ENCODE data around the gene DHX35.
A peak's percentile ranks its signal among the peaks of the same experiment; 100 is the strongest.

The DHX35 gene

GRCh38 chr20:39032997-39033396 is 70.9 kb downstream of the DHX35 start:
- no peak for DNase-seq

GRCh38 chr20:39036011-39036410 is 73.9 kb downstream of the DHX35 start:
- no peak for DNase-seq

- DNase-seq = no peak
These were observed 74.7 kb downstream of the DHX35 start for GRCh38 chr20:39036851-39037250.

DNA sequence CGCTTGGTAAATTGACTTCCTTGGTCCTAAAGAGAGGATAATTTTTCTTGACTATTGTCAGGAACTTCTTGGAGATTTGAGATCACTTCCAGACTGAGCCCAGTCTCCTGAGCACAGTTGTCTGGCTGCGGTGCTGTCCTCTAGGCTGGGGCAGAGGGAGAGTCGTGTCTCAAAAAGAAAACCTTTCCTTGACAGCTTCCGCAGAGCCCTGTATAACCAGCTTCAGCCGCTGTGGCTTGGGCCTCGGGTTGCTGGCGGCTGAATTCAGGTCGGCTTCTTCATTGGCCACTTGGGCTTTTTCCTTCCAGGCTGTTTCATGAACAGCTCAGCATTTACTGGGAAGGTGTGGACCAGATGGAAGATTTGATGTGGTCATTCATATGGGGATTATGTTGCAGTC is 75.9 kb downstream of the DHX35 start:
- no peak for DNase-seq

DNA sequence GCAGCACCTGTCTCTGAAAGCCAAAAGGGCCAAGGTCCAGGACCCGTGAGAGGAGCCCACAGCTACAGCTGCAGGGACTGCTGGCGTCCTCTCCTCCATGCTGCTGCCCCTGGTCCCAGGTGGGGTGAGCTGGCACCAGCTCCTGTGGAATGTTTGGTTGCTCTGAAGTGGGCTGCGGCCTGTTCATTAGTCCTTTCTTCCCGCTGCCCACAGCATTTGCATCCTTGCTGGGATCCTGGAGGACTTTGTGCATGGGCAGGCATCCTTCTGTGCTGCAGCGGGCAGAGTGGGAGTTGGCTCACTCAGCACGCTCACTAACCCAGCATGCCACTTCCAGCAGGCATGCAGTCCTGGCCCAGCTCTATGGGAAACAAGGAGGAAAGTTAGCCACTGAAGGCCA is 76.4 kb downstream of the DHX35 start:
- DNase-seq = no peak

- no peak for DNase-seq
These were observed 77.1 kb downstream of the DHX35 start for GRCh38 chr20:39039261-39039660.

GRCh38 chr20:39040116-39040515 is 78.0 kb downstream of the DHX35 start:
- no peak for DNase-seq

GRCh38 chr20:39041067-39041466 is 78.9 kb downstream of the DHX35 start:
- no peak for DNase-seq

- DNase-seq = no peak
These were observed 80.4 kb downstream of the DHX35 start for GRCh38 chr20:39042279-39043150.

GRCh38 chr20:39044501-39044900 is 82.4 kb downstream of the DHX35 start:
- no peak for DNase-seq

GRCh38 chr20:39045676-39046075 is 83.5 kb downstream of the DHX35 start:
- no peak for DNase-seq

DNA sequence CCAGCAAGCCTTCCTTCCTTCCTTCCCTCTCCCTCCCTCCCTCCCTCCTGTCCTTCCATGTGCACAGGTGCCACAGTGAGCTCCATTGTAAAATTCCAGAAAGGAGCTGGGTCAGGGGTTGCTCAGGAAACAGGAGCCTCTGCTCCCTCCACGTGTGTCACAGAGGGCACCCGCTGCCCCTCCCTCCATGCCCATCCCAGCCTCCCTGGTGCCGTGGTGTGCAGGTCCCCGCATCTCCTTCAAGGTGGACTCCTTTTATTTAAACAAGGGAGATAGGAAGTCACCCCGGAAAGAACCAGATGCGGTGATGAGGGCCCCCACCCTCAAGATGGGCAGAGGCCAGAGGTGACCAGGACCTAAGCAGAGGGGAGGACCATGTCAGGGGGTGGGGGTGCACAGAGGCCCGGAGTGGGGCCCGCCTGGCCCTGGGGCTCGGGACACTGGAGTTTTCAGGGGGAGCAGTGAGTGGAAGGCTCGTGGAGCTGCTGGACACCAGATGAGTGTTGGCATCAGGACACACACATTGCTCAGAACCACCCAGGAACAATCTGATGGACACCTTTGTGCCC is 85.4 kb downstream of the DHX35 start:
- DNase-seq = no peak

DNA sequence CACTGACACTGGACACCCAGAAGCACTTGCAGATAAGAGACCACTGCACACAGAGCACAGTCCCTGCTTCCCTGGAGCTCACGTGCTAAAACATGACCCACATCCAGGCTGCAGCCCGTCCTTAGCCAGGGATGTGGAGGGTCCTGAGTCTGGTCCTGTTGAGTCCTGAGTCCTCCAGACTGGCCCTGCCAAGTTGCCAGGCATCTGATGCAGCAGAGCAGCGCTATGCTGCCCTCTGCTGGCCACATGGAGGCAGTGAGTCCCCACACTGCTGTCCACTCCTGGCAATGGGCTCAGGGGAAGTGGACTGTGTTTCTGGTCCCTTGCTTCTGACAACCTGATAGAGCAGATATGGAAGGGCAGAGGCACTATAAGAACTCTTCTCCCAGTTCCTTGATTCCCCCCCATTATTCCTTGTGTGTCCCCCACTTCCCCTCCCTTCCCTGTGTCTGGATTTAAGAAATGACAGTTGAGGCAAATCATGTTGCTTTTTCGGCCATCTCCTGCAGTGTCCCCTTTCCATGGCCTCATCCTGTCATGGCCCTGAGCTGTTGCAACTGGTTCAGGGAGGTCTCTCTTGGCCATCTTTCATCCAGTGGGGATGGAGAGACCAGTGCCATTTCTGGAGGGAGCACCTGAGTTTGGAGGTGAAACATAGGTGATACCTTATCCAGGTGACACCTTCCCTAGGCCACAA is 86.0 kb downstream of the DHX35 start:
- peak; percentile 83 for DNase-seq

- DNase-seq = no peak
These were observed 87.0 kb downstream of the DHX35 start for GRCh38 chr20:39049148-39049547.

DNA sequence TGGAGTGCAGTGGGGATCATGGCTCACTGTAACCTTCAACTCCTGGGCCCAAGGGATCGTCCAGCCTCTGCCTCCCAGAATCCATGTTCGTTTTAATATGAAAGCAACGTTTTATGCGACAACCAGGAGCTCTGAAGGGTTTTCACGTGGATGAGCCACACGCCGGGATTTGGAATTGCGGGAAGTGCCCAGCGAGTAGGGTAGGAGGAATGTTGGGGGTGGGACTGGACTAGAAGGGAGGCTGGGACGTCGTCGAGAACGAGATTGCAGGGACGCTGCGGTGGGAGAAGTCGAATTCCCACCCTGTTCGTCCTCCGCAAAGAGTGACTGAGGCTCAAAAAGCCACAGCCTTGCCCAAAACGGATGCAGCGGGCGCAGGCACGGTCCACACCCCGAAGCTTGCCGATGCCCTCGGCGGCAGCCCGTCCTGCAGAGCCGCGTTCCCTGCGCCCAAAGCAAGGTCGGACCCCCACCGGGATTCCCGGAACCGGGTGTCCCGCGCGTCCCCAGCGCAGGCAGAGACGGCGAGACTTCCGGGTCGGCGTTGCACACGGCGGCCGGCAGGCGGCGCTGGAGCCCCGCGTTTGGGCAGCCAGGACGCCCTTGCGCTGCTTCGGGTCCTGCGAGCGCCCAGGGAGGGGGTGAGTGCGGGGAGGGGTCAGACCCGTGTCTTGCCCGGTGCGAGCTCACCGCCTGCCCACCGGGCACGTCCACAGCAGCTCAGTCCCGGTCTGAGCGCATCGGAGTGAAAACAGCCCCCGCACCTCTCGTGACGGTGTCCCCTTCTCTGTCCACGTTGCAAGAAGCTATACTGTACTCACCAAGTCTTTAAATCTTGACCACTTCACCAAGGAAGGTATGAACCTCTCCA is 87.8 kb downstream of the DHX35 start:
- DNase-seq = peak; percentile 84

DNA sequence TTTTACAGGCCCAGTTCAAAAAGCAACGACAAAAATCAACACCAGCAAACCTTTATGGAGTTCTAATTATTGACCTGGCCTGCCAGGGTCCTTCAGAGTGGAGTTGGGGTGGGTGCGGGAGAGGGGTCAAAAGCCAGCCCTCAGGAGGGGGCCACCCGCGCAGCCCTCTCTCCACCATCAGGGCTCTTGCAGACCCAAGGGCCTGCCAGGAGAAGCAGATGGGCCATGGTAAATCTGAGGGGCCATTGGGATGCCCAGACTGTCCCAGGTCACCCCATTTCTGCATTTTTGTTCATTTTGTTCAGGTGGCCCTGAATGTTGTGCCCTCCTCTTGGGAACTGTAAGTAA is 88.4 kb downstream of the DHX35 start:
- DNase-seq = no peak

DNA sequence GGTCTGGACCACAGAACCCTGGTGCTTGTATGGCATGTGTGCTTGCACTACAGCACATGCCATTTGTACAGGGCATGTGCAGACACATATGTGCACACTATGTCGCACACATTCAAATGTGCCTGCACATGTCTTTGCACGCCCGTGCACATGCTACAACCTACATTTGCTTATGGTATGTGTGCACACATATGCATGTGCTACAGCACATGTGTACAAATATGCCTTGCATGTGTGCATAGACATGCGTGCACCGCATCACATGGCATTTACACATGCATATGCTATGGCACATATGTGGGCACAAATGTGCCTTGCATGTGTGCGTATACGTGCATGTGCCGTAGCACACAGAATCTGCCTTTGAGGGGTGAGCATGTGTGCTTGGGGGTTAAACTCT is 90.5 kb downstream of the DHX35 start:
- no peak for DNase-seq

DNA sequence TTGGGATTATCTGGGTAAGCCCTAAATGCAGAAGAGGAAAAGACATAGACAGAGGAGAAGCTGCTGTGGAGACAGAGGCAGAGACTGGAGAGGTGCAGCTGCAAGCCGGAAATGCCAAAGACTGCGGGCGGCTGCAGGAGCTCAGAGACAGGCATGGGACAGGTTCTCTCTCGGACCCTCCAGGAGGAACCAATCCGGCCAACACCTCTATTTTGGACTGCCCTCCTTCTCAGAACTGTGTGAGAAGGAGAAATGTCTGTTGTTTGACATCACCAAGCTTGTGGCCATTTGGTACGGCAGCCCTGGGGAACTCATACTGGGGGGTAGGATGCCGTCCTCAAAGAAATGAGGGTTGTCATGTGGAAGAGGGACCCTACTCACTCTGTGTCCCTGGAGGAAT is 95.0 kb downstream of the DHX35 start:
- no peak for DNase-seq

DNA sequence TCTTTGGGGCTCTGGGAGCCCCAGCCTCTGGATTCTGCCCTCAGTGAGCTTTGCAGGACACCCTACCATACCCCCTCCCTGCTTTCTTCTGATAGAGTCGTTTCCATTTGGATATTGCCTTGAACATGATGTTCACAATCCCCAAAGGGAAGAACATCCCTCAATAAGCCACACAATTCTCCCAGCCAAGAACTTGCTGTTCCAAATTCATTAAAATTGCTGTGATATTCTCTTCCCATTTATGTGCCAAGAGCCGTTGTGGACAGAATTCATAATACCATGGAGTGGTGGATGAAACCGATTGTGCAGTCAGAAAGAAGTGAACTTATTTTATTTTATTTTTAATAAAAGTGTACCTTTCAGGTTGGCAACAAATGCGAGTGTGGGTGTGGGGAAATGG is 95.8 kb downstream of the DHX35 start:
- no peak for DNase-seq

DNA sequence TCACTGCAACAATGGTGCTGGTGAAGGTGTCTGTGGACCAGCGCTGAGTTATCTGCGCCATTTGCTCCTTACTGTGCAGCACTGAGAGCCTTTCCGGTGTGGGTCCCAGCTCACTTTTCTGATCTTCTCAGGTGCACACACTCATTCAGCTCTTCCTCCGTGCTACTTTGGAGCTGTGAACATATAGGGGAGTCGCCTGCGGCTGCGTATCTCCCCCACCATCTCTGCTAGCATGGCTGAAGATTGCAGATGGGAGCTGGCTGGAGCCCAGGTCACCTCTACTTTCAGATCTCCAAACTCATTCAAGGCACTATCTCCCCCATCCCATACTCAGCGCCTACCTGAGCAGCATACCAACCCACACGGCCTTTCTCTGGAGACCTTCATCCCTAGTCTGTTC is 96.9 kb downstream of the DHX35 start:
- DNase-seq = no peak

- no peak for DNase-seq
These were observed 104.5 kb downstream of the DHX35 start for GRCh38 chr20:39066471-39067242.

DNA sequence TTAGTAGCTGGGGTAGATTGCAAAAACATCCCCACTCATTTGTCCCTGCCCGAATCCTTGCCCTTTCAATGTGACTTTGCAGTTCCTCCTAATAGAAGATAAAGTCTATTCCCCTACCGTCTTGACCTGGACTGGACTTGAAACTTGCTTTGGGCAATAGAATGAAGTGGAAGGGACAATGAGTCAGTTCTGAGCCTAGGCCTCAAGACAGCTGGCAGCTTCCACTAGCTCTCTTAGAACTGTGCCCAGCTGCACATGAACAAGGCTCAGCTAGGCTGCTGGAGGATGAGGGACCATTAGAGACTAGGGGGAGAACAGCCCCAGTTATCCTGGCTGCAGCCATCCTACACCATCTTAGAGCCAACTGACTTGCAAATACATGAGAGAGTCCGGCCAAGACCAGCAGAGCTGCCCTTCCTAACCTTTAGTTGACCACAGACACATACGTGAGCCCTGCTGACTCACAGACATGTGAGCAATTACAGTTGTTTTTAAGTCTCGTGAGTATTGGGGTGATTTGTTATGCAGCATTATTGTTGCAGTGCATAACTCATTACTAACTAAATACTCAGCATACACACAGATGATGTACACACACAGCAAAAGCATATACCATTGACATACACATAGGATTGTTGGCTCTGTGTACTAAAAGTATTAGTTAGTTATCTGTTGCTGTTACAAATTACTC is 105.5 kb downstream of the DHX35 start:
- no peak for DNase-seq
